Measurements from ENCODE around the gene CTSW.
A peak's percentile ranks its signal among the peaks of the same experiment; 100 is the strongest.

CTSW gene

GRCh38 chr11:65856689-65857499 is 22.7 kb upstream of the CTSW start:
- peak; percentile 87 for DNase-seq

DNA sequence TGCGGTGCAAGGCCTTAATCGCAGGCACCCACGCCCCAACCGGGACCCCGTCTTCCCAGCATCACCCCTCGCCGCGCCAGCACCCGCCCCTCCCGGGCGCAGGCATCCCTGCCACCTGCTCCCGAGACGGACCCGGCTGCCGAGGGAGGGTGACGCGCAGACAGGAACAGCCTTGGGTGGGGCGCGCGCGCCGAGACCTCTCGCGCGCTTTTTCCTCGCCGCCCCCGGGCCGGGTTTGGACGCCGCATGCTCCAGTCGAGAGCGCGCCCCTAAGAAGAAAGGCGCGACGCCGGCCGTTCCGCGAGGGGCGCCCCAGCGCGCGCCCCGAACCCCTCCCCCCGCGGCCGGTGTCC is 22.2 kb upstream of the CTSW start:
- DNase-seq: peak; percentile 74

DNA sequence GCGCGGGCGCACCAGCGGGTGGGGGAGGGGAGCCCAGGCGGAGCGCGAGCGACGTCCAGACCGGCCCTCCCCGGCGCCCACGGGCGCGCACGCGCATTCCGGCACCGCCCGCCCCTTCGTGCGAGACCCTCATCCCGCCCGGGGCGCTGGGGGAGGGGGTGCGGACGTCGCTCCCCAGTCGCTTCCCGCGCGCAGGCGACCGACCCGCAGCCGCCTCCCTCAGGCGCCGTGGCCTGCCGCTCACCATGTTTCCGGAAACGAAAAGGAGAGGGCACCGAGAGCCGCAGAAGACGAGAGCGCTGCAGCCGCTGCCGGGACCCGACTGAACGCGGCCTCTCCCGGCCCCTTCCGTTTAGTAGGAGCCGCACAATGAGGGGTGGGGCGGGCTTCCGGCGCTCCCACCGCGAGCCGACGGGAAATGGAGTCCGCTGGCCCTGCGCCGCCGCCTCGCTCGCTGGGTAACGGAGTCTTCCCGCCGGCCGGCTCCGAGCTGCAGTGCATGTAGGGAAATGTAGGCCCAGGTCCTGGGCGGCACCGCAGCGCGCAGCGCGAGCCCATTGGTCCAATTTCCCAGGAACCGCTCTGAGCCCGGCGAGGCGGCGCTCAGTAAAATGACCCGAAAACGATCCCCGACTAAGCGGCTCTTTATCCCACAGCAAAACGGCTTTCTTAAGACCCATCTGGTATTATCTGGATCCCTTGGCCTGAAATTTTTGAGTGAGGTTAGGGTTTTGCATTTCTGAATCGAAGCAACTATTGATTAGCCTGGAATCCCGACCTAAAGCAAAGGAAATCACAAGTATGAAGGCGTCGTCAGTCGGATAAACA is 21.6 kb upstream of the CTSW start, which contains the start of gene CFL1:
Gene CFL1 (minus strand): TSS at position 328 of the 828 bp plus-strand sequence. CDS start 81 bp downstream, at position 247.
- DNase-seq: peak; percentile 99

DNA sequence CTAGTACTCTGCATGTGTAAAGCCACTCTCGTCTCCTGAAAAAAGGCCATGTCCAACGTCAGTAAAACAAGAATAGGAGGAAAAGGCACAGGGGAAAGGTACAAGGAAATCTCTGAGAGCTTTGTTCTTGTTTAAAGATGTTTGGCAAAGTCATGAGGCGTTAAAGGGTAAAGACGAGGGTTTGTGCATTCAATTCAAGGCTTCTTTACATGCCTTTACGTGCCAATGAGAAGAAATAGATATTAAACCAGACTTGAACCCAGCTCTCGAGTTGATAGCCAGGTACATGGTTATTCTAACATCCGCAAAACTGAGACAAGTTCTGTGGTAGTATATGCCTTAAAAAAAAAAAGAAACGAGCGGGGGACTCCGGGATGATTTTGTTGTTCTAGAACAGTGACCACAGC is 21.0 kb upstream of the CTSW start:
- no peak for DNase-seq

- DNase-seq: peak; percentile 98
These were observed 20.4 kb upstream of the CTSW start for GRCh38 chr11:65859095-65859811.

DNA sequence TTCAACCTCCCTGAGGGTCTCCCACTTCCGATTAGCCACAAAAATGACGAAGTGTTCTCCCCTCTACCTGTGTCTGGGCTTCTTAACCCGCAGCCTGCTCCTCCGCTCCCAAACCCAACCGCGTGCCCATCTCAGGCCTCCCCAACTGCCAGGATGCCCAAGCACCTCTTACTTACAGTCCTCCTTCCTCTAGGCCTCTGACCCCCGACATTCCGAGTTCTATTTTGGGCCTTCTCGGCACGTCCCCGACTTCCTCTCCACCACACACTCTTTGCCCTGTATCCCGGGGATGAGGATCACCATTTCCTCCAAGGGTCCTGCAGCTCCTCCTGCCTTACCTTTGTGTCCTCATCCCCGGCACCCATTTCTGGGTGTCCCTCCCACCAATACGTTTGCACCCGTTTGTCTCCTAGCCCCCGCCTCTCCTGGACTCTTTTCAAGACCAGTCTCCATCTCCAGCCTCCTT is 19.8 kb upstream of the CTSW start:
- no peak for DNase-seq

DNA sequence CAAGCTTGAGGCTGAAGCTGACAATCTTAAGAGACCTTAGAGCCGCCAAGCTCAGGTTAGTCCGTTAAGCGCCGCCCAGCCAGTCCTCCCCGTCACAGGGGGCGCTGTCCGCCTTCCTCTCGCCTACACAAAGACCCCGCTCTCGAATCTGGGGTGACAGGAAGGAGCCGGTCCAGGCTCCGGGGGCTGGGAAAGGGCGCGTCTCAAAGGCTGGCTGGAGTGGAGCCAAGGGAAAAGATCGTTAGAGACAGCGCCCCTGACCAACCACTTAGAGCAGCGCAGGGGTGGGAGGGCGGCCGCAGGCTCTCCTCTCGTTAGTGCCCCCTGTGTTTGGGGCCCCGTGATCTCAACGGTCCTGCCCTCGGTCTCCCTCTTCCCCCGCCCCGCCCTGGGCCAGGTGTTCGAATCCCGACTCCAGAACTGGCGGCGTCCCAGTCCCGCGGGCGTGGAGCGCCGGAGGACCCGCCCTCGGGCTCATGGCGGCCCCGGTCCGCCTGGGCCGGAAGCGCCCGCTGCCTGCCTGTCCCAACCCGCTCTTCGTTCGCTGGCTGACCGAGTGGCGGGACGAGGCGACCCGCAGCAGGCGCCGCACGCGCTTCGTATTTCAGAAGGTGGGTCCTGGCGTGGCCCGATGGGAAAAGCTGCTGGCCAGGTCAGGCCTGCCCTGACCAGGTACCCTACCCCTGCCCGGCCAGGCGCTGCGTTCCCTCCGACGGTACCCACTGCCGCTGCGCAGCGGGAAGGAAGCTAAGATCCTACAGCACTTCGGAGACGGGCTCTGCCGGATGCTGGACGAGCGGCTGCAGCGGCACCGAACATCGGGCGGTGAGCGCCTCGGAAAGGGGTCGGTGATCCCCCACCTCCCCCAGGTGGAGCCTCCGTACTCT is 19.1 kb upstream of the CTSW start, which contains the start of gene MUS81:
Gene MUS81 (plus strand): TSS at position 156 of the 887 bp plus-strand sequence. CDS start 321 bp downstream, at position 477.
- DNase-seq: peak; percentile 98

GRCh38 chr11:65861165-65861505 is 18.5 kb upstream of the CTSW start:
- no peak for DNase-seq

GRCh38 chr11:65861533-65862183 is 18.0 kb upstream of the CTSW start:
- DNase-seq: peak; percentile 32

- DNase-seq: peak; percentile 31
These were observed 17.4 kb upstream of the CTSW start for GRCh38 chr11:65862191-65862735.

- peak; percentile 52 for DNase-seq
These were observed 16.4 kb upstream of the CTSW start for GRCh38 chr11:65862941-65863888.

DNA sequence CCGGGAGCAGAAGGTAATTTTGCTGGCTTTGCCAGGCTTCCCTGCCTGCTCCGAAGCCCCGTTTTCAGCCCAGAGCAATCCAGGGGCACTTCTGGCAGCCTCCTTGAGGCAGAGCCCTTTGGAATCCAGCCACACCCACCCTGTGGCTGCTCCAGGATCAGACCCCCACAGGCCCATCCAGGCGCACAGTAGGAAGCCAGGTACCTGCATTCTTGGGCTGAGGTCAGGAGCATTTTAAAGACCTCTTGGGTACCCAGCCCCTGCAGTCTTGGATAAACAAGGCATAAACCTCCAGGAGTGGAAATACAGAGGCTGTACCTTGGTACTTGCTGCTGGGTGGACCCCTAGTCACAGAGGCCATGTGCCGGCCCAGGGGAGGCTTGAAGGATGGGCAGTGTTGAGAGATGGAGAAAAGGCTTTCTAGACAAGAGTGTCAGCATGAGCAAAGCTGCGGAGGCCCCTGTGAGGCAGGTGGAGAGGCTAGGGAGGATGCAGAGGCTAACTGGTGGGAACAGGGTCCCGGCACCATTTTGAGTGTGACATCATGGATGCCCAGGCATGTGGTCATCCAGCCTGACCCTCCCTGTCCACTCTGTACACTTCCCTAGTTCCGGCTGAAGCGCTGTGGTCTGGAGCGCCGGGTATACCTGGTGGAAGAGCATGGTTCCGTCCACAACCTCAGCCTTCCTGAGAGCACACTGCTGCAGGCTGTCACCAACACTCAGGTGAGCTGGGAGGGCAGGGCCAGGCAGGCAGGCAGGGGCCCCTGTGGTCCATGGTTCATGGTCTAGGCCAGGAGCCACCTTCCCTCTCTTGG is 15.5 kb upstream of the CTSW start:
- peak; percentile 36 for DNase-seq

DNA sequence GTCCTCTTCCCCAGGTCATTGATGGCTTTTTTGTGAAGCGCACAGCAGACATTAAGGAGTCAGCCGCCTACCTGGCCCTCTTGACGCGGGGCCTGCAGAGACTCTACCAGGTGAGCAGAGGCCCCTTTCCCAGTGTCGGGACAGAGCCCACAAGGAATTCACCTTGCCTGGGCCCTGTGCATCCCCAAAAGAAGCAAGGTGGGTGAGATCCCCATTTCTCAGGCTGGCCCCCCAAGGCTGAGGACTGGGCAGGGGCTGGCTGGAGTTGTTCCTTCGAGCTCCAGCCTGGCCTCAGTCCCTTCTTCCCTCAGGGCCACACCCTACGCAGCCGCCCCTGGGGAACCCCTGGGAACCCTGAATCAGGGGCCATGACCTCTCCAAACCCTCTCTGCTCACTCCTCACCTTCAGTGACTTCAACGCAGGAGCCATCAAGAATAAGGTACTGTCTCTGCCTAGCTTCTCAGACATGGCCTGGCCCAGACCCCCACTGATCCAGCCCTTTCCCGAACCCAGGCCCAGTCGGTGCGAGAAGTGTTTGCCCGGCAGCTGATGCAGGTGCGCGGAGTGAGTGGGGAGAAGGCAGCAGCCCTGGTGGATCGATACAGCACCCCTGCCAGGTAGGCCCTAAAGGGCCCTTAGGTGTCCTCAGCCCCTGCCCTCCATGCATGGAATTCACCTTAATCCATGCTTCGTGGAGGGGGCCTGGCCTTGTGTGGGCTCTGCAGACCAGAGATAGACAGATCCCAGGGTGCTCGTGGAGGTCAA is 14.7 kb upstream of the CTSW start:
- peak; percentile 29 for DNase-seq

GRCh38 chr11:65865550-65866172 is 14.0 kb upstream of the CTSW start:
- DNase-seq: peak; percentile 18

DNA sequence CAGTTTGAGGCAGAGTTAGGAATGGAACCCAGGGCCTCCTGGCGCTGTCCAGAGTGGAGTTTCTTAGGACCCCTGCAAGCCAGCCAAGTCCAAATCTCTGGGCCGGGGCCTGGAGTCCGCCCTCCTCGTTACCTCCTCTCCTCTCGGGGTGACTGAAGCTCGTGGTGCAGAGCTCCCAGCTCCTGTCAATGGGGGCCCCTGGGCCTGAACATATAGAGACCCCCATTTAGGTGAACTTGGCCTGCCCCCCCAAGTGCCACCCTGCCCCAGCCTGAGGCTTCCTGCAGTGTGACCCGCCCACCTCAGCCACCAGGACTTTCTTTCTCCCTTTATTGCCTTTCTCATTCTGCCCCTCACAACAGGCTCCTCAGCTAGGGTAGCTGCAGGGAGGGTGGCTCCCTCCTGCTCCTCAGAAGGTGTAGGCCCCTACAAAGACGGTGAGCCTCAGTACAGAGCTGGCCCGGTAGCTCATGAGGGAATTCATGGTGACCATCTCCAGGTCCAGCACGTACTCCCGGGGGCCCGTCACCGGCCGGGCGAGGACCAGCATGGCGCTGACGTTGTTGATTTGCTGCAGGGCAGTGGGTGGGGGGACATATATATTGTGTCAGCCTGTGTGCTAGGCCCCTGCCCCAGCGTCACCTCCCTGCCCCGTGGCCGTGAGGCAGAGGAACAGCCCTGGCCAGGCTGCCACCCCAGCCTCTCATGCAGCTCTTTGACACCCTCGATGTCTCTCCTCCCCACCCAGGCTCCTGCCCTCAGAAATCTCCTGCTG is 12.9 kb upstream of the CTSW start:
- DNase-seq: peak; percentile 19

- DNase-seq: peak; percentile 46
These were observed 12.2 kb upstream of the CTSW start for GRCh38 chr11:65867284-65868071.
